Retinal pigment epithelial cell (primary cell): ENCODE data around the gene KCNK5.

Source experiments
- DNase-seq: peaks from one replicate; pipeline ENCODE4 v3.0.0-alpha.2; 2010; ENCODE audit warnings: low read depth
- H3K4me3 ChIP-seq: 2 replicates; pipeline ENCODE4 v1.5.1; 2011; ENCODE audit warnings: mild to moderate bottlenecking, low read length, control low read depth, moderate library complexity
- CTCF ChIP-seq: conservative IDR thresholded peaks from 2 replicates; pipeline ENCODE4 v1.5.1; 2011; ENCODE audit warnings: low read depth, low read length, control low read depth, inconsistent platforms

KCNK5 gene

GRCh38 chr6:39224011-39224410 is 5.3 kb downstream of the KCNK5 start:
- no peak for DNase-seq
- H3K4me3 ChIP-seq, result no peak overlapping the region
- no peak for TF ChIP-seq CTCF

GRCh38 chr6:39223555-39223954 is 5.7 kb downstream of the KCNK5 start:
- DNase-seq, result no peak
- TF ChIP-seq CTCF, result no peak
- H3K4me3 ChIP-seq, result no peak overlapping the region

GRCh38 chr6:39223061-39223460 is 6.2 kb downstream of the KCNK5 start:
- no peak for DNase-seq
- TF ChIP-seq CTCF, result no peak
- H3K4me3 ChIP-seq, result no peak overlapping the region

GRCh38 chr6:39221779-39222641 is 7.3 kb downstream of the KCNK5 start:
- no peak overlapping the region for H3K4me3 ChIP-seq
- no peak for TF ChIP-seq CTCF
- no peak for DNase-seq

- DNase-seq, result no peak
- no peak overlapping the region for H3K4me3 ChIP-seq
- TF ChIP-seq CTCF, result no peak
Observed at GRCh38 chr6:39221115-39221514, 8.2 kb downstream of the KCNK5 start.

GRCh38 chr6:39218868-39219567 is 10.3 kb downstream of the KCNK5 start:
- TF ChIP-seq CTCF, result no peak
- no peak for DNase-seq

More at GRCh38 chr6:39218868-39219567, 10.3 kb downstream of the KCNK5 start:
- no peak overlapping the region for H3K4me3 ChIP-seq
